H1 (cell line): ENCODE results near the gene GSK3B. TPM values are rescaled to one million over a fixed set of nuclear protein-coding genes. Genes with fewer than 3 reads are reported as not detected.

Experiments
- CTCF ChIA-PET: fragments of 300-600 bp; sonication (Branson Sonifier 250); formaldehyde crosslinking; loops from one replicate; lab custom pipeline; 2021; ENCODE audit not compliant: partially characterized antibody; lab: Charles Lee
- POLR2A ChIA-PET: fragments of 300-600 bp; sonication (Branson Sonifier 250); formaldehyde crosslinking; loops from one replicate; lab custom pipeline; 2021; ENCODE audit warnings: inconsistent platforms; ENCODE audit not compliant: partially characterized antibody; lab: Charles Lee
- DNase-seq, 2 experiments: peaks; one replicate each; pipeline versions ENCODE4 v3.0.0 to v3.0.0-alpha.2; 2010 to 2022; ENCODE audit warnings: low spot score in 2 of 2, low read depth in 1 of 2, mixed read lengths in 1 of 2
- FAIRE-seq: peaks from 2 replicates; lab custom pipeline; 2011; peaks lifted over from hg19 to GRCh38; lab: Jason Lieb, UNC
- H2AFZ ChIP-seq: 2 replicates; pipeline ENCODE4 v1.8.1; 2012; ENCODE audit warnings: low read length, inconsistent platforms
- H2AK5ac ChIP-seq: 2 replicates; pipeline ENCODE4 v1.6.1; 2013; ENCODE audit warnings: low read depth, low read length
- H2BK120ac ChIP-seq: replicated peaks from 2 replicates; pipeline ENCODE3; 2013; ENCODE audit warnings: low read depth, low read length, inconsistent platforms
- H2BK12ac ChIP-seq: 2 replicates; pipeline ENCODE4 v1.6.1; 2013; ENCODE audit warnings: low read depth, low read length
- H2BK15ac ChIP-seq: 2 replicates; pipeline ENCODE4 v1.6.1; 2013; ENCODE audit warnings: low read length
- H2BK20ac ChIP-seq: 2 replicates; pipeline ENCODE4 v1.6.1; 2013; ENCODE audit warnings: low read length
- H2BK5ac ChIP-seq: 2 replicates; pipeline ENCODE4 v1.6.1; 2013; ENCODE audit warnings: low read depth, low read length
- H3K14ac ChIP-seq: 2 replicates; pipeline ENCODE4 v1.6.1; 2013; ENCODE audit warnings: inconsistent platforms; ENCODE audit not compliant: insufficient read length
- H3K18ac ChIP-seq: 2 replicates; pipeline ENCODE4 v1.6.1; 2013; ENCODE audit warnings: low read length; ENCODE audit errors: extremely low read depth
- H3K23ac ChIP-seq: 2 replicates; pipeline ENCODE4 v1.6.1; 2013; ENCODE audit warnings: inconsistent platforms; ENCODE audit not compliant: insufficient read length
- H3K23me2 ChIP-seq: 2 replicates; pipeline ENCODE4 v1.6.1; 2013; ENCODE audit warnings: low read depth, low read length
- H3K27ac ChIP-seq: 2 replicates; pipeline ENCODE4 v1.6.1; 2011; ENCODE audit warnings: low read depth, low read length, inconsistent platforms
- H3K27me3 ChIP-seq, 4 experiments: replicated peaks in 1 of 4; 1 replicate in 1 of 4; 2 replicates in 3 of 4; pipeline versions ENCODE4 v1.6.1 to v1.8.1; 2011 to 2013; ENCODE audit warnings: low read length in 3 of 4, mild to moderate bottlenecking in 3 of 4, inconsistent platforms in 2 of 4, mixed read lengths in 2 of 4, moderate library complexity in 1 of 4; ENCODE audit not compliant: control insufficient read depth in 3 of 4, insufficient read depth in 3 of 4; ENCODE audit errors: extremely low read depth in 1 of 4
- H3K36me3 ChIP-seq, 4 experiments: 2 replicates each; pipeline versions ENCODE4 v1.6.1 to v1.8.1; 2011 to 2013; ENCODE audit warnings: mild to moderate bottlenecking in 4 of 4, low read length in 3 of 4, moderate library complexity in 2 of 4, control low read depth in 1 of 4, inconsistent platforms in 1 of 4; ENCODE audit not compliant: insufficient read depth in 4 of 4, control insufficient read depth in 2 of 4
- H3K4ac ChIP-seq: replicated peaks from 2 replicates; pipeline ENCODE3; 2013; ENCODE audit warnings: low read length, low read depth, mixed read lengths, inconsistent platforms; ENCODE audit not compliant: insufficient read length
- H3K4me1 ChIP-seq, 4 experiments: replicated peaks in 1 of 4; 1 replicate in 1 of 4; 2 replicates in 3 of 4; pipeline versions ENCODE4 v1.6.1 to v1.8.1; 2011 to 2013; ENCODE audit warnings: low read length in 3 of 4, inconsistent platforms in 2 of 4, mixed read lengths in 1 of 4; ENCODE audit not compliant: insufficient read depth in 4 of 4, control insufficient read depth in 3 of 4
- H3K4me2 ChIP-seq, 2 experiments: 2 replicates each; pipeline versions ENCODE4 v1.6.1 to v1.8.1; 2011 to 2013; ENCODE audit warnings: low read depth in 2 of 2, low read length in 2 of 2, control low read depth in 1 of 2, inconsistent platforms in 1 of 2, mild to moderate bottlenecking in 1 of 2; ENCODE audit not compliant: insufficient read depth in 1 of 2
- H3K4me3 ChIP-seq, 4 experiments: fragments of 200-600, 300-600 bp in 1 of 4; sonication (generic), shearing (Covaris generic), sonication (Bioruptor Twin) in 1 of 4; 2 replicates each; pipeline versions ENCODE4 v1.5.1 to v1.8.1; 2011 to 2016; ENCODE audit warnings: low read length in 4 of 4, low read depth in 3 of 4, control low read depth in 2 of 4, inconsistent platforms in 2 of 4, mild to moderate bottlenecking in 2 of 4, mixed read lengths in 1 of 4, moderate library complexity in 1 of 4; ENCODE audit not compliant: insufficient read depth in 2 of 4; ENCODE audit errors: extremely low read depth in 1 of 4
- H3K56ac ChIP-seq: replicated peaks from 2 replicates; pipeline ENCODE3; 2013; ENCODE audit warnings: low read depth, mild to moderate bottlenecking, mixed read lengths, low read length, inconsistent platforms; ENCODE audit not compliant: insufficient read length
- H3K79me1 ChIP-seq: 2 replicates; pipeline ENCODE4 v1.6.1; 2013; ENCODE audit warnings: low read depth, low read length, control low read depth
- H3K79me2 ChIP-seq, 2 experiments: 2 replicates each; pipeline versions ENCODE4 v1.6.1 to v1.8.1; 2012 to 2013; ENCODE audit warnings: low read length in 2 of 2, mild to moderate bottlenecking in 2 of 2, inconsistent platforms in 1 of 2; ENCODE audit not compliant: insufficient read depth in 2 of 2, control insufficient read depth in 1 of 2
- H3K9ac ChIP-seq, 4 experiments: replicated peaks in 1 of 4; 1 replicate in 1 of 4; 2 replicates in 3 of 4; pipeline versions ENCODE4 v1.6.1 to v1.8.1; 2011 to 2013; ENCODE audit warnings: low read depth in 3 of 4, low read length in 3 of 4, control low read depth in 2 of 4, mild to moderate bottlenecking in 2 of 4, moderate library complexity in 2 of 4, inconsistent platforms in 1 of 4; ENCODE audit errors: extremely low read depth in 1 of 4
- H3K9me3 ChIP-seq, 2 experiments: 2 replicates each; pipeline versions ENCODE4 v1.6.1 to v1.8.1; 2012 to 2013; ENCODE audit warnings: mild to moderate bottlenecking in 2 of 2, moderate library complexity in 2 of 2, control low read depth in 1 of 2, inconsistent platforms in 1 of 2, low read depth in 1 of 2, low read length in 1 of 2, mixed read lengths in 1 of 2; ENCODE audit not compliant: insufficient read depth in 2 of 2
- H4K20me1 ChIP-seq, 2 experiments: replicated peaks in 1 of 2; 2 replicates each; pipeline versions ENCODE3 to v1.8.1; 2011 to 2013; ENCODE audit warnings: inconsistent platforms in 2 of 2, low read length in 2 of 2, mild to moderate bottlenecking in 1 of 2; ENCODE audit not compliant: insufficient read depth in 2 of 2, control insufficient read depth in 1 of 2
- H4K5ac ChIP-seq: 2 replicates; pipeline ENCODE4 v1.6.1; 2013; ENCODE audit warnings: low read length, low read depth, mixed read lengths, inconsistent platforms; ENCODE audit not compliant: insufficient read length
- H4K8ac ChIP-seq: 2 replicates; pipeline ENCODE4 v1.8.0; 2013; ENCODE audit warnings: mild to moderate bottlenecking, moderate library complexity, low read length, inconsistent platforms; ENCODE audit not compliant: insufficient read depth; ENCODE audit errors: extremely low read depth
- H4K91ac ChIP-seq: replicated peaks from 2 replicates; pipeline ENCODE3; 2013; ENCODE audit warnings: low read length, mixed read lengths, inconsistent platforms; ENCODE audit not compliant: insufficient read length
- CEBPB ChIP-seq: IDR thresholded peaks from 2 replicates; pipeline ENCODE4 v1.6.1; 2012; ENCODE audit warnings: low read depth, low read length
- PHF8 ChIP-seq: fragments of 200-600 bp; sonication (generic); conservative IDR thresholded peaks from 2 replicates; pipeline ENCODE4 v1.7.1; 2012; ENCODE audit warnings: low read depth, mild to moderate bottlenecking, inconsistent platforms, low read length, moderate library complexity
- WGBS, 2 experiments: shearing (Covaris generic) in 1 of 2; methylation state at CpG; one replicate each; pipeline versions ENCODE4 v1.1.6 to v1.1.7; 2013 to 2015; ENCODE audit warnings: low lambda C conversion rate in 2 of 2, mixed read lengths in 2 of 2, inconsistent platforms in 1 of 2, low coverage in 1 of 2, missing lambda C conversion rate in 1 of 2; ENCODE audit not compliant: insufficient replicate concordance in 2 of 2, insufficient coverage in 1 of 2, insufficient read length in 1 of 2; ENCODE audit errors: extremely low coverage in 1 of 2, missing lambda C conversion rate in 1 of 2; 5-methylcytosine and 5-hydroxymethylcytosine counted together
- polyA plus RNA-seq, 7 experiments: library from polyadenylated mRNA; depleted of rRNA in 3 of 7; stranded (reverse) in 5 of 7; unstranded in 2 of 7; fragments of >200 nt in 5 of 7; fragments of 200-250 nt in 2 of 7; gene quantifications; 1 replicate in 5 of 7; 2 replicates in 1 of 7; 4 replicates in 1 of 7; pipeline versions ENCODE4 v1.2.1 to v1.2.3, GENCODE V29; 2011 to 2013; ENCODE audit warnings: missing spikeins in 2 of 7, mixed read lengths in 2 of 7
- total RNA-seq: library from RNA; stranded (reverse); fragmentation: NEBNext Ultra II Directional; extraction: Animal tissue kit (Norgen Biotek cat#: 25700); gene quantifications from 2 replicates; pipeline ENCODE4 v1.2.1, GENCODE V29; 2021

GSK3B gene
- total and polyA plus RNA-seq, 2 of the 8 experiments (the other 6 are each of a cell fraction or from before 2014, with no cell fraction given), result 24.2 to 50.7 TPM

DNA sequence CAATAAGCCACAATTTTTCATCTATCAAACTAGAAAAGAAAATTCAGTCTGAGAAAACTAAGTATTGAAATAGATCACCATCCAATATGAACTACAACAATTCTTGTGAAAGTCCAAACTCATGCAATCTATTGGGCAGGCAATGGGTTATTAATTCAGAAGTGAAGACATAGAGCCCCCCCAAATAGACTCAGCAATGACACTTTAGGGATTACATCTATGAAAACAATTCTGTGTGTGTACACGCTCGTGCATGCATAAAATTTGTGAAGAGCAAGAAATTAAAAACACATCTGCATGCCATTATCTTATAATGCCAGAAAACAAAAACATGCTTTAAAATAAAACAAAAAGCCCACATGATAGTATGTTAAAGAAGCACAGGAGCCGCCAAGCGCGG is 161.0 kb downstream of the GSK3B start:
- WGBS, 2 experiments, result 98% methylated on average over 5 of the region's 5 CpGs; no CpG with 5 or more reads in 1 of the 2 experiments
- no peak for DNase-seq
- no peak overlapping the region for H3K4ac ChIP-seq
- H2BK5ac ChIP-seq, result no peak overlapping the region
- H3K4me1 ChIP-seq, result no peaks in the 10 kb centered on the region
- ChIA-PET CTCF (interaction anchor here (1.0 kb wide), 1 partner anchor 13 kb away, joined by 3 read pairs; no protein-coding TSS in a partner anchor), POLR2A (no interaction called here)
- H2BK12ac ChIP-seq, result no peak overlapping the region
- peaks cover 0 to 73% of the 10 kb centered on the region in 2 experiments; a peak in 3 of 4 replicates for H3K79me2 ChIP-seq
- H2BK120ac ChIP-seq, result no peak overlapping the region
- H3K4me2 ChIP-seq, result no peak overlapping the region
- no peaks in the 10 kb centered on the region for H3K36me3 ChIP-seq
- 0 out of 2 replicates have a peak, but pooled peaks cover 3% of the 10 kb centered on the region for H3K79me1 ChIP-seq
- H3K56ac ChIP-seq, result no peak overlapping the region
- no peak overlapping the region for H3K23ac ChIP-seq
- H4K20me1 ChIP-seq, result peaks cover 0 to 2% of the 10 kb centered on the region in 2 experiments
- H3K14ac ChIP-seq, result no peak overlapping the region
- H2AFZ ChIP-seq, result no peak overlapping the region
- H2BK20ac ChIP-seq, result no peak overlapping the region
- no peak overlapping the region for H4K91ac ChIP-seq
- H3K9ac ChIP-seq, result no peak overlapping the region
- TF ChIP-seq CEBPB (no peak), PHF8 (no peak)
- H2BK15ac ChIP-seq, result no peak overlapping the region
- no peak overlapping the region for H4K8ac ChIP-seq
- no peak overlapping the region for H2AK5ac ChIP-seq
- no peak for FAIRE-seq
- H3K27me3 ChIP-seq, result no peaks in the 10 kb centered on the region
- no peak overlapping the region for H3K18ac ChIP-seq
- no peak overlapping the region for H4K5ac ChIP-seq
- H3K4me3 ChIP-seq, result no peak overlapping the region
- no peak overlapping the region for H3K27ac ChIP-seq
- H3K23me2 ChIP-seq, result no peaks in the 10 kb centered on the region
- H3K9me3 ChIP-seq, result no peaks in the 10 kb centered on the region
